ENCODE data around the gene MLC1. TPM values are rescaled to one million over a fixed set of nuclear protein-coding genes. Genes with fewer than 3 reads are reported as not detected.
A peak's percentile ranks its signal among the peaks of the same experiment; 100 is the strongest.

The MLC1 gene
- total and polyA plus RNA-seq, 2 of the 4 experiments (the other 2 are of a cell fraction): 0.10 TPM; not detected in 1

- no peak within 1 kb of the TSS for H3K18ac ChIP-seq (ENCODE audit: low read depth, low read length)
- no peak within 1 kb of the TSS for H3K9ac ChIP-seq (ENCODE audit: low read depth, low read length)
- no peak within 1 kb of the TSS for H2BK15ac ChIP-seq (ENCODE audit: low read depth, low read length)
- dilution Hi-C loops (cut with HindIII; ENCODE audit: low sequenced_read_pairs, unreplicated experiment) (no loop called here), intact Hi-C loops (cut with micrococcal nuclease) (loop anchor here (5.0 kb wide), 1 partner anchor 52 kb away; no protein-coding TSS in a partner anchor), in situ Hi-C loops (cut with MboI; ENCODE audit: low sequenced_read_pairs) (no loop called here)
- TF ChIP-seq USF2 (IDR thresholded peaks at IDR 0.05; ENCODE audit: low read depth, low read length) (no peak), RCOR1 (IDR thresholded peaks at IDR 0.05; ENCODE audit: insufficient replicate concordance, low read length) (no peak), NFE2L2 (IDR thresholded peaks at IDR 0.05; ENCODE audit: low read depth, low read length) (no peak), RAD21 (IDR thresholded peaks at IDR 0.05; ENCODE audit: low read length) (no peak), CTCF (conservative IDR thresholded peaks at IDR 0.05; ENCODE audit: low read depth, low read length) (no peak), MXI1 (IDR thresholded peaks at IDR 0.05; ENCODE audit: borderline replicate concordance, low read depth, low read length) (no peak), CHD1 (IDR thresholded peaks at IDR 0.05; ENCODE audit: low read depth, low read length) (no peak), FOS (IDR thresholded peaks at IDR 0.05; ENCODE audit: low read depth, low read length) (no peak)
- no peak within 1 kb of the TSS for H3K23ac ChIP-seq (ENCODE audit: low read depth, low read length)
- ATAC-seq (ENCODE audit: low read depth) (peak; percentile 12; the same call in 1 of the 2 replicates), DNase-seq (no peak)
- H3K9me1 ChIP-seq (ENCODE audit: insufficient read depth, low read length): peaks cover 6% of the 10 kb centered on the region; the same call in 1 of the 2 replicates
- H3K36me3 ChIP-seq (ENCODE audit: control insufficient read depth, insufficient read depth, low read length): no peaks in the 10 kb centered on the region
- H2AFZ ChIP-seq (replicated peaks; ENCODE audit: low read length, poor library complexity): peak within 1 kb of the TSS; percentile 37
- no peak within 1 kb of the TSS for H3K56ac ChIP-seq (ENCODE audit: extremely low read depth, insufficient read depth, low read length)
- H3K79me1 ChIP-seq (ENCODE audit: low read depth in 1 of 2, low read length in 2 of 2): no peaks in the 10 kb centered on the region
- CTCF ChIA-PET: no interaction called here
- no peak within 1 kb of the TSS for H3K14ac ChIP-seq (replicated peaks; ENCODE audit: low read depth, low read length)
- no peak within 1 kb of the TSS for H4K91ac ChIP-seq (ENCODE audit: insufficient read depth, low read depth, low read length)
- H4K20me1 ChIP-seq (ENCODE audit: insufficient read depth, low read length): no peaks in the 10 kb centered on the region
- H3K4me2 ChIP-seq (ENCODE audit: low read depth, low read length): no peak within 1 kb of the TSS
- no peak within 1 kb of the TSS for H3K27ac ChIP-seq (ENCODE audit: insufficient read depth, low read length)
- no peak within 1 kb of the TSS for H4K5ac ChIP-seq (ENCODE audit: low read depth, low read length)
- POLR2A ChIA-PET (ENCODE audit: unreplicated experiment): no interaction called here
- H2BK20ac ChIP-seq (ENCODE audit: low read depth, low read length): no peak within 1 kb of the TSS
- 51% methylated on average over 36 of the region's 83 CpGs; no CpG with 5 or more reads in 1 of the 2 experiments for WGBS, 2 experiments (ENCODE audit: extremely low coverage in 2 of 2, insufficient read length in 1 of 2)
- no peak within 1 kb of the TSS for H2BK5ac ChIP-seq (ENCODE audit: low read depth, low read length, poor library complexity, severe bottlenecking)
- H4K8ac ChIP-seq (ENCODE audit: low read depth in 2 of 2, low read length in 2 of 2): no peak within 1 kb of the TSS
- no TSS peak for BruUV-seq (replicated peaks)
- no peak within 1 kb of the TSS for H2AK9ac ChIP-seq (replicated peaks; ENCODE audit: low read depth, low read length, poor library complexity)
- no peak within 1 kb of the TSS for H2AK5ac ChIP-seq (ENCODE audit: low read depth, low read length)
- no peak within 1 kb of the TSS for H3K4me3 ChIP-seq (ENCODE audit: insufficient read depth, low read depth, low read length)
- H2BK120ac ChIP-seq (ENCODE audit: low read depth, low read length): no peak within 1 kb of the TSS
- H3K4ac ChIP-seq (ENCODE audit: low read depth, low read length): no peak within 1 kb of the TSS
- H3K4me1 ChIP-seq (ENCODE audit: control insufficient read depth, insufficient read depth, low read length): peaks cover 7% of the 10 kb centered on the region; the same call in 1 of the 2 replicates
- no peaks in the 10 kb centered on the region; the same call in 1 of the 2 replicates for H3K27me3 ChIP-seq (ENCODE audit: control insufficient read depth, insufficient read depth, low read length)
- H3K9me3 ChIP-seq (ENCODE audit: control insufficient read depth, insufficient read depth, low read length): peaks cover 14% of the 10 kb centered on the region
Measured at GRCh38 chr22:50089682-50090411, 4.6 kb upstream of the MLC1 start, which contains the start of gene MOV10L1. MOV10L1 (plus strand) TSS chr22:50090006; CDS start chr22:50090089, 83 bp downstream.
